ENCODE data around the gene LRR1. TPM values are rescaled to one million over a fixed set of nuclear protein-coding genes. Genes with fewer than 3 reads are reported as not detected.
"Not testable (repeated sequence)": the region's sequence is repeated elsewhere in the genome, so short reads cannot be mapped to it uniquely, and the experiment has no call there.

Gene LRR1, protein sequence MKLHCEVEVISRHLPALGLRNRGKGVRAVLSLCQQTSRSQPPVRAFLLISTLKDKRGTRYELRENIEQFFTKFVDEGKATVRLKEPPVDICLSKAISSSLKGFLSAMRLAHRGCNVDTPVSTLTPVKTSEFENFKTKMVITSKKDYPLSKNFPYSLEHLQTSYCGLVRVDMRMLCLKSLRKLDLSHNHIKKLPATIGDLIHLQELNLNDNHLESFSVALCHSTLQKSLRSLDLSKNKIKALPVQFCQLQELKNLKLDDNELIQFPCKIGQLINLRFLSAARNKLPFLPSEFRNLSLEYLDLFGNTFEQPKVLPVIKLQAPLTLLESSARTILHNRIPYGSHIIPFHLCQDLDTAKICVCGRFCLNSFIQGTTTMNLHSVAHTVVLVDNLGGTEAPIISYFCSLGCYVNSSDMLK
- 29.1 and 34.8 TPM in 2 replicates for polyA plus RNA-seq (2014; cell fraction: cytosol; rRNA removed)
- 16.7 and 20.4 TPM in 2 replicates for polyA plus RNA-seq (2014; cell fraction: nucleus; rRNA removed)

- DNase-seq (ENCODE audit: low spot score): peak; percentile 83
These were observed at the start of gene LRR1 for GRCh38 chr14:49598485-49599300. Gene LRR1, plus strand, starts transcription at chr14:49598940. Its CDS starts 81 bp downstream, at chr14:49599021.

GRCh38 chr14:49549446-49549845, 49.3 kb upstream of the LRR1 start:
- peak; percentile 79 for DNase-seq (ENCODE audit: low spot score)

- DNase-seq (ENCODE audit: low spot score): no peak
These were observed 48.9 kb upstream of the LRR1 start for GRCh38 chr14:49549881-49550280.

- DNase-seq (ENCODE audit: low spot score): peak; percentile 26
These were observed 48.2 kb upstream of the LRR1 start for GRCh38 chr14:49550286-49551184.

- DNase-seq (ENCODE audit: low spot score): no peak
These were observed 47.2 kb upstream of the LRR1 start for GRCh38 chr14:49551569-49551968.

DNA sequence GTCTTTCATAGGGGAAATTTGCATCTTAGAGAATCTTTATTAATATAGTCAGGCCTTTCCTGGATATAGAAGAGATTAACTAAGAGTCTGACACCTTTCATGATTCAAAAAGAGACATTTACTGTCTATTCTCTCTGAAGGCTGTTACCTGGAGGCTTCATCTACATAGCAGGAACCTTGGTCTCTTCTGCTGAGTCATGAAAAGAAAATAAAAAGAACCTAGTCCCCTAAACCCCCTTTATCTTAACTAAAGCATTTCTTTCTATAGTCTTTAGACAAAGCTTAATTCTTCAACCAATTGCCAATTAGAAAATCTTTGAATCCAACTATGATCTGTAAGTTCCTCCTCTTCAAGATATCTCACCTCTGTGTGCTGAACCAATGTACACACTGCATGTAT, 45.6 kb upstream of the LRR1 start:
- DNase-seq (ENCODE audit: low spot score): no peak

DNA sequence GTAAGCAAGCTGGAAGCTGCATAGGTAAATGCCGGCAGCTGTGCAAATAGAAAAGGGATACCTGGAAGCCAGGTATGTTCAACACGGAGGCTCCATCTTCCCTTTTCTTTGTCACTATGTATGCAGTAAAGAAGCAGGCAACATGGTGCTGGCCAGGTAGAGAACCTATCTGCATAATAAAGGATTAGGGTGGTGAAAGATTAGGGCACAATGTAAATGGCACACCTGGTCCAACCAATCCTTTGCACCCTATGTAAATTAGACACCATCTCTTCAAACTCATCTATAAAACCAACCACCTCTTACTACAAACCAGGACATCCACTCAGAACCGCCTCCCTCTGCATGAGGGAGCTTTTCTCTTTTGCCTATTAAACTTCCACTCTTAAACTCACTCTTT, 44.8 kb upstream of the LRR1 start:
- no peak for DNase-seq (ENCODE audit: low spot score)

DNA sequence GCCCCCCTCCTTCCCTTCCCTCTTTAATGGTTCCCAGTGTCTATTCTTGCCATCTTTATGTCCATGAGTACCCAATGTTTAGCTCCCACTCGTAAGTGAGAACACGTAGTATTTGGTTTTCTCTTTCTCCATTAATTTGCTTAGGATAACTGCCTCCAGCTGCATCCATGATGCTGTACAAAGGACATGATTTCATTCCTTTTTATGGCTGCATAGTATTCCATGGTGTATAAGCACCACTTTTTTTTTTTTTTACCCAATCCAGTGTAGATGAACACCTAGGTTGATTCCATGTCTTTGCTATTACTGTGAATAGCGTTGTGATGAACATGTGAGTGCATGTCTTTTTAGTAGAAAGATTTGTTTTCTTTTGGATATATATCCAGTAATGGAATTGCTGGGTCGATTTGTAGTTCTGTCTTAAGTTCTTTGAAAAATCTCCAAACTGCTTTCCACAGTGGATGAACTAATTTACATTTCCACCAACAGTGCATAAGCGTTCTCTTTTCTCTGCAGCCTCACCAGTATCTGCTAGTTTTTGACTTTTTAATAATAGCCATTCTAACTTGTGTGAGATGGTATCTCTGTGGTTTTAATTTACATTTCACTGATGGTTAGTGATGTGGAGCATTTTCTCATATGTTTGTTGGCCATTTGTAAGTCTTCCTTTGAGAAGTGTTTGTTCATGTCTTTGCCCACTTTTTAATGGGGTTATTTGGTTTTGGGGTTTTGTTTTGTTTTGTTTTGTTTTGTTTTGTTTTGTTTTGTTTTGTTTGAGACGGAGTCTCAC, 38.6 kb upstream of the LRR1 start:
- DNase-seq (ENCODE audit: low spot score): no peak

DNA sequence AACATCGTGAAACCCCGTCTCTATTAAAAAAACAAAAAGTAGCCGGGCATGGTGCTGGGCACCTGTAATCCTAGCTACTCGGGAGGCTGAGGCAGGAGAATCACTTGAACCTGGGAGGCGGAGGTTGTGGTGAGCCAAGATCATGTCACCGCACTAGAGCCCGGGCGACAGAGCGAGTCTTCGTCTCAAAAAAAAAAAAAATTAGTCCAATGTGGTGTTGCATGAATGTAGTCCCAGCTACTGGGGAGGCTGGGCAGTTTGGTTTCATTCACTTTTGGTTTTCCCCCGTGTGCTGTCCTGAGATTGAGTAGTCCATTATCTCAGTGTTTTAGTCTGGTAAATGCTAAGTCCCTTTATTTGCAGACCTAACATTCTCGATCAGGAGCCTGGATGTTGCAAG, 32.0 kb upstream of the LRR1 start:
- DNase-seq (ENCODE audit: low spot score): no peak

DNA sequence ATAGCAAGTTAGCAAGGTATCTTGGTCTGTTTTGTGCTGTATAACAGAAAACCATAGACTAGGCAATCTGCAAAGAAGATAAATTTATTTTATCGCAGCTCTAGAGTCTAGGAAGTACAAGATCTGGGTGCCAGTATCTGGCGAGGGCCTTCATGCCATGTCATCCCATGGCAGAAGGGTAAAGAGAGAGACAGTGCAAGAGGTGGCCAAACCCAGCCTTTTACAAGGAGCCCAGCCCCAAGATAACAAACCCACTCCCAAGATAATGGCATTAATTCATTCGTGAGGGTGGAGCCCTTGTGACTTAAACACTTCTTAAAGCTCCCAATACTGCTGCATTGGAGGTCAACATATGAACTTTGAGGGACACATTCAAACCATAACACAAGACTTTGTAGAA, 29.5 kb upstream of the LRR1 start:
- no peak for DNase-seq (ENCODE audit: low spot score)

- DNase-seq (ENCODE audit: low spot score): no peak
These were observed 24.7 kb upstream of the LRR1 start for GRCh38 chr14:49574038-49574437.

DNA sequence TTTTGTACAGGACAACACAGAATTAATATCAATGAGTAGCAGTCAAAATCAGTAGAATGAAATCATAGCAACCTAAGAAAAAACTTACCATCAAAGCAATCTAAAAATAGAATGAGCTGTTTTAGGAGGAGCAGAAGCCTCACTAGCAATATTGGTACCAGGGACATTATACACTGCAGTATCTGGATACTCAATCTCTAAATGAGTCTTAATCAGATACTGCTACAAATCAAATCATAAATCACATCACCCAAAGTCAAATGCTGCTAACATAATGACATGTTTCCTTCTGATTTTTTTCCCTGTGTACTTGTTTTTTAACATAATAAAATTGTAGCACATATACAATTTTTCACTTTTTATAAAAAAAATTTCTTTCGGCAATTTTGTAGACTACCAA, 20.6 kb upstream of the LRR1 start:
- DNase-seq (ENCODE audit: low spot score): peak; percentile 69

DNA sequence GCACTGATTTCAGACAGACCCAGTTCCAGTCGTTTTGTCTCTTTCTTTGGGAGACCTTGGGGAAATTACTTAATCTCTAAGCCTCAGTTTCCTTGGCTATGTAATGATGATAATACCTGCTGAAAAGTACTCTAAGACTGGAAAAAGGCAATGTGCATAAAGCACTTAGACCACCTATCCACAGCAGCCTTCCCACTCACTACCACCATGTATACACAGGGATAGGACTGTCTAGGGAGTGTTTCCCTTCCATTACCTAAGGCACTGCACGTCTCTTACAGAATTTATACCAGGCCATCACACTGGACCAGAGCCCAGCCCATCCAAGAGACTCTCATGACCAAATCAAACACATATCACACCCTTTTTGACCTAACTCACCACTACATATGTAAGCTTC, 18.9 kb upstream of the LRR1 start:
- no peak for DNase-seq (ENCODE audit: low spot score)

- DNase-seq (ENCODE audit: low spot score): no peak
These were observed 17.3 kb upstream of the LRR1 start for GRCh38 chr14:49581209-49582112.

GRCh38 chr14:49582113-49582977, 16.4 kb upstream of the LRR1 start:
- DNase-seq (ENCODE audit: low spot score): no peak

GRCh38 chr14:49583629-49584028, 15.1 kb upstream of the LRR1 start:
- no peak for DNase-seq (ENCODE audit: low spot score)

GRCh38 chr14:49584058-49584457, 14.7 kb upstream of the LRR1 start:
- no peak for DNase-seq (ENCODE audit: low spot score)

- not testable (repeated sequence) for DNase-seq (ENCODE audit: low spot score)
These were observed 13.6 kb upstream of the LRR1 start for GRCh38 chr14:49584981-49585640.

All from SK-N-DZ (cell line).